ENCODE results near the gene MTLN. TPM values are rescaled to one million over a fixed set of nuclear protein-coding genes. Genes with fewer than 3 reads are reported as not detected.
A peak's percentile ranks its signal among the peaks of the same experiment; 100 is the strongest.

The MTLN gene
- polyA plus RNA-seq, 1 of the 3 experiments (the other 2 are of a cell fraction) = 45.6 TPM

GRCh38 chr2:110173523-110173922 is 38.8 kb downstream of the MTLN start:
- H3K4me3 ChIP-seq (ENCODE audit: low read depth in 2 of 2, low read length in 1 of 2) = no peak overlapping the region
- H3F3A ChIP-seq (replicated peaks; ENCODE audit: insufficient read depth) = peaks cover 9% of the 10 kb centered on the region
- H3K9ac ChIP-seq = no peak overlapping the region
- no peaks in the 10 kb centered on the region for H3K27me3 ChIP-seq (ENCODE audit: insufficient read depth)
- no peak overlapping the region for H3K27ac ChIP-seq (ENCODE audit: low read depth in 2 of 2, low read length in 1 of 2)
- no peak for TF ChIP-seq USF2 (IDR thresholded peaks at IDR 0.05; ENCODE audit: borderline replicate concordance, low read depth, low read length)
- no peak for TF ChIP-seq SMC3 (IDR thresholded peaks at IDR 0.05; ENCODE audit: low read depth, low read length)
- TF ChIP-seq GATA2 (CRISPR knock-in tag; IDR thresholded peaks at IDR 0.05) = no peak
- peak; percentile 13; the same call in 1 of the 2 replicates for TF ChIP-seq FOSL2 (IDR thresholded peaks at IDR 0.05; ENCODE audit: borderline replicate concordance, low read depth)
- no peak overlapping the region for H2AFZ ChIP-seq (ENCODE audit: low read depth)
- no peaks in the 10 kb centered on the region for H4K20me1 ChIP-seq (ENCODE audit: insufficient read depth)
- 74% methylated on average over 1 of the region's 1 CpG for WGBS (ENCODE audit: low lambda C conversion rate)
- peaks cover 0 to 24% of the 10 kb centered on the region in 2 experiments for H3K36me3 ChIP-seq (replicated peaks in 1 of 2; ENCODE audit: control insufficient read depth in 1 of 2, insufficient read depth in 2 of 2, low read length in 1 of 2)
- no peaks in the 10 kb centered on the region for H3K4me1 ChIP-seq (ENCODE audit: control insufficient read depth in 1 of 2, insufficient read depth in 2 of 2, low read depth in 1 of 2, low read length in 1 of 2)
- ChIA-PET CTCF (no interaction called here), POLR2A (no interaction called here)
- no peak overlapping the region for H3K4me2 ChIP-seq
- H3K79me2 ChIP-seq (ENCODE audit: insufficient read depth) = no peaks in the 10 kb centered on the region
- no peaks in the 10 kb centered on the region for H3K9me2 ChIP-seq
- no peak for DNase-seq
- no peaks in the 10 kb centered on the region for H3K9me3 ChIP-seq

GRCh38 chr2:110172506-110172905 is 39.8 kb downstream of the MTLN start:
- peaks cover 0 to 27% of the 10 kb centered on the region in 2 experiments for H3K36me3 ChIP-seq (replicated peaks in 1 of 2; ENCODE audit: control insufficient read depth in 1 of 2, insufficient read depth in 2 of 2, low read length in 1 of 2)
- WGBS (ENCODE audit: low lambda C conversion rate) = 93% methylated on average over 6 of the region's 6 CpGs
- H3K27me3 ChIP-seq (ENCODE audit: insufficient read depth) = no peaks in the 10 kb centered on the region
- no peaks in the 10 kb centered on the region for H3K79me2 ChIP-seq (ENCODE audit: insufficient read depth)
- H3K9me2 ChIP-seq = no peaks in the 10 kb centered on the region
- no peak overlapping the region for H3K9ac ChIP-seq
- ChIA-PET POLR2A (no interaction called here), CTCF (no interaction called here)
- H2AFZ ChIP-seq (ENCODE audit: low read depth) = no peak overlapping the region
- no peak for DNase-seq
- no peak overlapping the region for H3K4me3 ChIP-seq (ENCODE audit: low read depth in 2 of 2, low read length in 1 of 2)
- H3K9me3 ChIP-seq = no peaks in the 10 kb centered on the region
- no peak overlapping the region for H3K27ac ChIP-seq (ENCODE audit: low read depth in 2 of 2, low read length in 1 of 2)
- H3K4me1 ChIP-seq (ENCODE audit: control insufficient read depth in 1 of 2, insufficient read depth in 2 of 2, low read depth in 1 of 2, low read length in 1 of 2) = no peaks in the 10 kb centered on the region
- H3K4me2 ChIP-seq = no peak overlapping the region
- peaks cover 9% of the 10 kb centered on the region for H3F3A ChIP-seq (replicated peaks; ENCODE audit: insufficient read depth)
- TF ChIP-seq NFIC (IDR thresholded peaks at IDR 0.05; ENCODE audit: borderline replicate concordance) (no peak), GABPA (IDR thresholded peaks at IDR 0.05; ENCODE audit: low read depth) (no peak), YY1 (IDR thresholded peaks at IDR 0.05; ENCODE audit: low read depth) (no peak), CTCF (IDR thresholded peaks at IDR 0.05) (no peak), TCF12 (IDR thresholded peaks at IDR 0.05) (no peak), SIN3A (IDR thresholded peaks at IDR 0.05; ENCODE audit: borderline replicate concordance, low read depth, low read length) (no peak), RAD21 (IDR thresholded peaks at IDR 0.05; ENCODE audit: low read length) (no peak), FOSL2 (IDR thresholded peaks at IDR 0.05; ENCODE audit: borderline replicate concordance, low read depth) (no peak), PBX3 (IDR thresholded peaks at IDR 0.05) (no peak), MEF2A (IDR thresholded peaks at IDR 0.05; ENCODE audit: borderline replicate concordance, low read depth) (no peak), MAX (IDR thresholded peaks at IDR 0.05; ENCODE audit: low read depth) (no peak), POLR2AphosphoS5 (IDR thresholded peaks at IDR 0.05; ENCODE audit: low read depth, low read length) (no peak), REST (IDR thresholded peaks at IDR 0.05; ENCODE audit: low read depth, low read length) (no peak), FOXM1 (IDR thresholded peaks at IDR 0.05; ENCODE audit: low read depth) (no peak), TAF1 (IDR thresholded peaks at IDR 0.05; ENCODE audit: borderline replicate concordance, low read depth, low read length) (no peak), TEAD4 (IDR thresholded peaks at IDR 0.05; ENCODE audit: borderline replicate concordance, insufficient read depth) (no peak)
- no peaks in the 10 kb centered on the region for H4K20me1 ChIP-seq (ENCODE audit: insufficient read depth)

All from SK-N-SH (cell line).